IgD-negative memory B cell (primary cell): Measurements from ENCODE around the gene ABCD3. TPM values are rescaled to one million over a fixed set of nuclear protein-coding genes. Genes with fewer than 3 reads are reported as not detected.
A peak's percentile ranks its signal among the peaks of the same experiment; 100 is the strongest.

Experiments used
- H3K27ac Mint-ChIP-seq, 3 donors: one replicate each; pipeline ENCODE4 v1.8.0; 2020 to 2022; ENCODE audit warnings: mild to moderate bottlenecking in 3 of 3, mixed read lengths in 3 of 3, moderate library complexity in 1 of 3
- H3K27me3 Mint-ChIP-seq: one replicate; pipeline ENCODE4 v1.8.0; 2021; ENCODE audit warnings: mixed read lengths
- H3K36me3 Mint-ChIP-seq: one replicate; pipeline ENCODE4 v1.8.0; 2020; ENCODE audit warnings: mild to moderate bottlenecking, mixed read lengths
- H3K4me1 Mint-ChIP-seq, 3 donors: one replicate each; pipeline ENCODE4 v1.8.0; 2020 to 2022; ENCODE audit warnings: mixed read lengths in 3 of 3, mild to moderate bottlenecking in 1 of 3
- H3K4me3 Mint-ChIP-seq, 4 donors: one replicate each; pipeline ENCODE4 v1.8.0; 2020 to 2022; ENCODE audit warnings: mild to moderate bottlenecking in 4 of 4, mixed read lengths in 4 of 4, moderate library complexity in 3 of 4
- H3K9me3 Mint-ChIP-seq, 3 donors: one replicate each; pipeline ENCODE4 v1.8.0; 2020 to 2021; ENCODE audit warnings: mixed read lengths in 3 of 3, mild to moderate bottlenecking in 1 of 3
- polyA plus RNA-seq: library from polyadenylated mRNA; unstranded; fragments of 300-500 nt; fragmentation: Illumina TruSeq; gene quantifications from one replicate; pipeline ENCODE4 v1.2.3, GENCODE V29; 2021

The ABCD3 gene
- polyA plus RNA-seq, 1 donor from 2014 or later = 9.0 TPM

GRCh38 chr1:94463056-94463764, 45.0 kb downstream of the ABCD3 start:
- Mint-ChIP-seq H3K27ac (no peak overlapping the region), H3K36me3 (peaks cover 12% of the 10 kb centered on the region)

GRCh38 chr1:94463765-94464330, 45.7 kb downstream of the ABCD3 start:
- Mint-ChIP-seq H3K27me3 (no peaks in the 10 kb centered on the region), H3K4me1 (peaks cover 0 to 4% (median 2%) of the 10 kb centered on the region in 3 donors), H3K4me3 (no peak overlapping the region), H3K9me3 (no peaks in the 10 kb centered on the region), H3K36me3 (peaks cover 12% of the 10 kb centered on the region), H3K27ac (no peak overlapping the region)

More at GRCh38 chr1:94463056-94463764, 45.0 kb downstream of the ABCD3 start:
- Mint-ChIP-seq H3K27me3 (no peaks in the 10 kb centered on the region), H3K9me3 (no peaks in the 10 kb centered on the region), H3K4me3 (no peak overlapping the region), H3K4me1 (peaks cover 0 to 4% (median 2%) of the 10 kb centered on the region in 3 donors)

- peaks cover 14% of the 10 kb centered on the region for H3K36me3 Mint-ChIP-seq
- H3K27ac Mint-ChIP-seq = no peak overlapping the region
- H3K9me3 Mint-ChIP-seq = no peaks in the 10 kb centered on the region
- H3K4me1 Mint-ChIP-seq = peaks cover 0 to 3% (median 2%) of the 10 kb centered on the region in 3 donors
- H3K4me3 Mint-ChIP-seq = no peak overlapping the region
- no peaks in the 10 kb centered on the region for H3K27me3 Mint-ChIP-seq
Measured at GRCh38 chr1:94468708-94469107, 50.5 kb downstream of the ABCD3 start.

GRCh38 chr1:94471271-94471670, 53.1 kb downstream of the ABCD3 start:
- Mint-ChIP-seq H3K4me3 (no peak overlapping the region), H3K36me3 (peaks cover 17% of the 10 kb centered on the region), H3K4me1 (peaks cover 0 to 3% (median 0%) of the 10 kb centered on the region in 3 donors), H3K9me3 (no peaks in the 10 kb centered on the region), H3K27ac (no peak overlapping the region), H3K27me3 (no peaks in the 10 kb centered on the region)

- Mint-ChIP-seq H3K27ac (no peak overlapping the region), H3K4me1 (no peaks in the 10 kb centered on the region), H3K36me3 (peaks cover 11% of the 10 kb centered on the region), H3K9me3 (no peaks in the 10 kb centered on the region), H3K4me3 (no peak overlapping the region), H3K27me3 (no peaks in the 10 kb centered on the region)
Measured at GRCh38 chr1:94475232-94475631, 57.0 kb downstream of the ABCD3 start.

- H3K9me3 Mint-ChIP-seq = no peaks in the 10 kb centered on the region
- no peaks in the 10 kb centered on the region for H3K27me3 Mint-ChIP-seq
- H3K27ac Mint-ChIP-seq = peak overlapping the region in 1 of 3 donors; percentile 14
- H3K4me3 Mint-ChIP-seq = peak overlapping the region in 1 of 4 donors; percentile 18
- peaks cover 6% of the 10 kb centered on the region for H3K36me3 Mint-ChIP-seq
- H3K4me1 Mint-ChIP-seq = no peaks in the 10 kb centered on the region
Measured at GRCh38 chr1:94479682-94480081, 61.5 kb downstream of the ABCD3 start.

GRCh38 chr1:94481473-94481933, 63.3 kb downstream of the ABCD3 start:
- H3K4me1 Mint-ChIP-seq = no peaks in the 10 kb centered on the region
- H3K4me3 Mint-ChIP-seq = no peak overlapping the region
- H3K27ac Mint-ChIP-seq = no peak overlapping the region
- no peaks in the 10 kb centered on the region for H3K9me3 Mint-ChIP-seq
- H3K27me3 Mint-ChIP-seq = no peaks in the 10 kb centered on the region
- peaks cover 4% of the 10 kb centered on the region for H3K36me3 Mint-ChIP-seq

- H3K4me1 Mint-ChIP-seq = no peaks in the 10 kb centered on the region
- no peak overlapping the region for H3K27ac Mint-ChIP-seq
- peaks cover 14% of the 10 kb centered on the region for H3K36me3 Mint-ChIP-seq
- no peaks in the 10 kb centered on the region for H3K27me3 Mint-ChIP-seq
- H3K9me3 Mint-ChIP-seq = no peaks in the 10 kb centered on the region
- H3K4me3 Mint-ChIP-seq = no peak overlapping the region
Measured at GRCh38 chr1:94486990-94487389, 68.8 kb downstream of the ABCD3 start.

GRCh38 chr1:94490556-94490955, 72.4 kb downstream of the ABCD3 start:
- no peaks in the 10 kb centered on the region for H3K4me1 Mint-ChIP-seq
- H3K36me3 Mint-ChIP-seq = peaks cover 17% of the 10 kb centered on the region
- no peak overlapping the region for H3K27ac Mint-ChIP-seq
- no peaks in the 10 kb centered on the region for H3K27me3 Mint-ChIP-seq
- H3K4me3 Mint-ChIP-seq = no peak overlapping the region
- no peaks in the 10 kb centered on the region for H3K9me3 Mint-ChIP-seq

GRCh38 chr1:94496076-94496755, 78.0 kb downstream of the ABCD3 start:
- no peaks in the 10 kb centered on the region for H3K9me3 Mint-ChIP-seq
- H3K27me3 Mint-ChIP-seq = no peaks in the 10 kb centered on the region
- no peak overlapping the region for H3K4me3 Mint-ChIP-seq
- no peaks in the 10 kb centered on the region for H3K4me1 Mint-ChIP-seq
- H3K36me3 Mint-ChIP-seq = peaks cover 16% of the 10 kb centered on the region
- H3K27ac Mint-ChIP-seq = no peak overlapping the region

- H3K4me3 Mint-ChIP-seq = no peak overlapping the region
- peaks cover 0 to 3% (median 0%) of the 10 kb centered on the region in 3 donors for H3K4me1 Mint-ChIP-seq
- no peaks in the 10 kb centered on the region for H3K27me3 Mint-ChIP-seq
- H3K36me3 Mint-ChIP-seq = peaks cover 18% of the 10 kb centered on the region
- H3K27ac Mint-ChIP-seq = peak overlapping the region in 1 of 3 donors; percentile 66
- H3K9me3 Mint-ChIP-seq = no peaks in the 10 kb centered on the region
Measured at GRCh38 chr1:94501426-94501825, 83.2 kb downstream of the ABCD3 start.

- peak overlapping the region in 1 of 3 donors; percentile 66 for H3K27ac Mint-ChIP-seq
- no peak overlapping the region for H3K4me3 Mint-ChIP-seq
- no peaks in the 10 kb centered on the region for H3K27me3 Mint-ChIP-seq
- H3K4me1 Mint-ChIP-seq = peaks cover 0 to 3% (median 0%) of the 10 kb centered on the region in 3 donors
- no peaks in the 10 kb centered on the region for H3K9me3 Mint-ChIP-seq
- H3K36me3 Mint-ChIP-seq = peaks cover 19% of the 10 kb centered on the region
Measured at GRCh38 chr1:94501935-94502334, 83.7 kb downstream of the ABCD3 start.

- H3K9me3 Mint-ChIP-seq = no peaks in the 10 kb centered on the region
- H3K4me1 Mint-ChIP-seq = peaks cover 0 to 3% (median 0%) of the 10 kb centered on the region in 3 donors
- H3K27me3 Mint-ChIP-seq = no peaks in the 10 kb centered on the region
- H3K36me3 Mint-ChIP-seq = peaks cover 19% of the 10 kb centered on the region
- peak overlapping the region in 1 of 3 donors; percentile 43 for H3K27ac Mint-ChIP-seq
- no peak overlapping the region for H3K4me3 Mint-ChIP-seq
Measured at GRCh38 chr1:94503153-94503552, 85.0 kb downstream of the ABCD3 start.

- H3K27ac Mint-ChIP-seq = no peak overlapping the region
- H3K4me3 Mint-ChIP-seq = no peak overlapping the region
- H3K36me3 Mint-ChIP-seq = peaks cover 18% of the 10 kb centered on the region
- no peaks in the 10 kb centered on the region for H3K27me3 Mint-ChIP-seq
- peaks cover 0 to 3% (median 0%) of the 10 kb centered on the region in 3 donors for H3K4me1 Mint-ChIP-seq
- no peaks in the 10 kb centered on the region for H3K9me3 Mint-ChIP-seq
Measured at GRCh38 chr1:94504601-94505000, 86.4 kb downstream of the ABCD3 start.

GRCh38 chr1:94512816-94513215, 94.6 kb downstream of the ABCD3 start:
- Mint-ChIP-seq H3K27me3 (no peaks in the 10 kb centered on the region), H3K4me1 (no peaks in the 10 kb centered on the region), H3K4me3 (no peak overlapping the region)

More at GRCh38 chr1:94512816-94513215, 94.6 kb downstream of the ABCD3 start:
- Mint-ChIP-seq H3K9me3 (no peaks in the 10 kb centered on the region), H3K27ac (no peak overlapping the region), H3K36me3 (peaks cover 10% of the 10 kb centered on the region)
